Esophagus muscularis mucosa (tissue), 3 donors: ENCODE data around the gene ATP11A.

Source experiments
- CTCF ChIP-seq, 3 experiments: fragments of 200-600 bp in 2 of 3; fragments of 450-650 bp in 1 of 3; sonication (generic) in 2 of 3; IDR thresholded peaks; one replicate each; pipeline ENCODE4 v1.5.1; 2017 to 2019; ENCODE audit warnings: antibody characterized with exemption in 3 of 3, mild to moderate bottlenecking in 2 of 3, moderate library complexity in 1 of 3
- EP300 ChIP-seq: sonication (generic); formaldehyde crosslinking; IDR thresholded peaks from one replicate; pipeline ENCODE4 v1.6.1; 2017; ENCODE audit warnings: antibody characterized with exemption

DNA sequence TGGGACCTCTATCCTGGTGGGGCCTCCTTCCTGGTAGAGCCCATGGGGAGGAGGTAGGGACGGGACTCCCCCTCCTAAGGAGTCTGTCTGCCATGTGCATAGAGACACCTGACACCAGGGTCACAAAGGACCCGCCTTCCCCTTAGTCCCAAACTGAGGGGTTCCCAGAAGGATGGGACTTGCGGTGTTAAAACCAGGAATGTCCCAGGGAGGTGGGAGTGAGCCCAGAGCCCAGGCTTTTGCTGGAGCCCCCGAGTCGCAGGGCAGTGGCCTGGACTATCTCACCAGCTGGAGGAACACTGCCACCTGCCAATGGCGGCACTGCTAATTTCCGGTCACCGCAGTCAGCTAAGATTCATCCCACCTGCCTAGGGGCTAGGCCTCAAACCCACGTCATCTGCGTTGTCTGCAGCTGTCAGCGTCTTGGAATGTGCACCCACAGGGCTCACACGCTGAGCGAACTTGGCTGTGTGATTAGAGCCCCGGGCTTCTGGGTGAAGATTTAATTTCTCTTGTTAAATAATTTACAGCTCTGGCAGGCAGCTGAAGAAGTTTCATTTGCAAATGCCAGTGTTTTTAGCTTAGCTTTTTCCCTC, 31.9 kb upstream of the ATP11A start:
- TF ChIP-seq CTCF (IDR thresholded peaks at IDR 0.05) (no peak), EP300 (no peak)
